K562 (cell line): ENCODE results near the gene NRXN3. TPM values are rescaled to one million over a fixed set of nuclear protein-coding genes. Genes with fewer than 3 reads are reported as not detected.

ENCODE experiments used
- ATAC-seq: fragments of 200-7000 bp; cut with Tn5 transposase; 3 replicates; pipeline ENCODE4 v1.9.1; 2020; ENCODE audit warnings: moderate library complexity
- BruUV-seq: library from RNA; stranded (reverse); fragments of 400-500 nt; replicated peaks from 2 replicates; lab custom pipeline; 2021; lab: Mats Ljungman, UMichigan
- CTCF ChIA-PET: fragments of 300-600 bp; formaldehyde crosslinking; extraction: SDS; loops from one replicate; lab custom pipeline; 2021; ENCODE audit warnings: low intra/inter-chr PET ratio; lab: Yijun Ruan, JAX
- POLR2A ChIA-PET: fragments of 300-600, 350-650 bp; sonication (Branson Sonifier 250); formaldehyde crosslinking; extraction: SDS; loops from one replicate; lab custom pipeline; 2021; ENCODE audit warnings: antibody characterized with exemption, inconsistent platforms; lab: Yijun Ruan, JAX
- DNase-seq, 4 experiments: peaks; one replicate each; pipeline versions ENCODE4 v3.0.0 to v3.0.0-alpha.2; 2011 to 2018; ENCODE audit warnings: low spot score in 3 of 4, mixed read lengths in 3 of 4; ENCODE audit errors: extremely low read depth in 1 of 4
- FAIRE-seq: peaks from 2 replicates; lab custom pipeline; 2011; peaks lifted over from hg19 to GRCh38; lab: Jason Lieb, UNC
- H2AFZ ChIP-seq: 2 replicates; pipeline ENCODE4 v1.6.0; 2011; ENCODE audit warnings: low read depth, low read length, control low read depth, inconsistent platforms
- H3K27ac ChIP-seq: fragments of 200-600 bp; 3 replicates; pipeline ENCODE4 v1.8.0; 2011; ENCODE audit warnings: low read depth, mild to moderate bottlenecking, control low read depth, inconsistent platforms, low read length, moderate library complexity, mixed read lengths; ENCODE audit errors: extremely low read depth
- H3K27me3 ChIP-seq, 2 experiments: fragments of 300-600 bp in 1 of 2; 2 replicates in 1 of 2; 3 replicates in 1 of 2; pipeline versions ENCODE4 v1.6.0 to v1.8.0; 2011; ENCODE audit warnings: inconsistent platforms in 2 of 2, low read length in 2 of 2, mild to moderate bottlenecking in 1 of 2, mixed read lengths in 1 of 2, moderate library complexity in 1 of 2; ENCODE audit not compliant: control insufficient read depth in 2 of 2, insufficient read depth in 2 of 2
- H3K36me3 ChIP-seq: fragments of 300-600 bp; 3 replicates; pipeline ENCODE4 v1.8.0; 2011; ENCODE audit warnings: mild to moderate bottlenecking, low read length, inconsistent platforms; ENCODE audit not compliant: control insufficient read depth, insufficient read depth
- H3K4me1 ChIP-seq, 2 experiments: fragments of 200-600 bp in 1 of 2; replicated peaks in 1 of 2; 2 replicates in 1 of 2; 3 replicates in 1 of 2; pipeline versions ENCODE4 v1.5.1 to v1.8.0; 2011; ENCODE audit warnings: inconsistent platforms in 2 of 2, low read length in 2 of 2, mild to moderate bottlenecking in 1 of 2, mixed read lengths in 1 of 2, moderate library complexity in 1 of 2; ENCODE audit not compliant: control insufficient read depth in 2 of 2, insufficient read depth in 2 of 2
- H3K4me2 ChIP-seq: 2 replicates; pipeline ENCODE4 v1.6.1; 2011; ENCODE audit warnings: low read length, control low read depth, inconsistent platforms, mixed read lengths; ENCODE audit not compliant: insufficient read depth
- H3K4me3 ChIP-seq: fragments of 200-600 bp; sonication (generic), shearing (Covaris generic); 2 replicates; pipeline ENCODE4 v1.5.1; 2016; ENCODE audit warnings: control low read depth, inconsistent platforms
- H3K79me2 ChIP-seq: fragments of 200-600 bp; 3 replicates; pipeline ENCODE4 v1.8.0; 2011; ENCODE audit warnings: low read length, inconsistent platforms; ENCODE audit not compliant: control insufficient read depth, insufficient read depth
- H3K9ac ChIP-seq, 2 experiments: 2 replicates each; pipeline versions ENCODE4 v1.6.0 to v1.6.1; 2011; ENCODE audit warnings: low read depth in 2 of 2, low read length in 2 of 2, control low read depth in 1 of 2, inconsistent platforms in 1 of 2, mild to moderate bottlenecking in 1 of 2, mixed read lengths in 1 of 2; ENCODE audit not compliant: insufficient read depth in 1 of 2
- H3K9me1 ChIP-seq: one replicate; pipeline ENCODE4 v1.6.0; 2011; ENCODE audit warnings: inconsistent platforms, mild to moderate bottlenecking, low read length, moderate library complexity; ENCODE audit not compliant: control insufficient read depth, insufficient read depth
- H3K9me3 ChIP-seq: replicated peaks from 2 replicates; pipeline ENCODE4 v1.5.1; 2011; ENCODE audit warnings: low read depth, low read length, inconsistent platforms; ENCODE audit not compliant: control insufficient read depth, insufficient read depth
- H4K20me1 ChIP-seq: replicated peaks from 2 replicates; pipeline ENCODE4 v1.6.1; 2011; ENCODE audit warnings: low read length, inconsistent platforms, mixed read lengths; ENCODE audit not compliant: control insufficient read depth, insufficient read depth
- ARID1B ChIP-seq: fragments of 450-650 bp; IDR thresholded peaks from 2 replicates; pipeline ENCODE4 v1.6.1; 2016; ENCODE audit warnings: antibody characterized with exemption, mild to moderate bottlenecking, inconsistent platforms
- ARNT ChIP-seq, 2 experiments: fragments of 450-650 bp; IDR thresholded peaks; 2 replicates each; pipeline ENCODE4 v1.6.1; 2016; ENCODE audit warnings: mild to moderate bottlenecking in 1 of 2
- BDP1 ChIP-seq: IDR thresholded peaks from 3 replicates; pipeline ENCODE4 v1.6.1; 2011; ENCODE audit not compliant: insufficient read length, insufficient read depth
- CREM ChIP-seq: IDR thresholded peaks from 2 replicates; pipeline ENCODE4 v1.6.1; 2014; ENCODE audit warnings: antibody characterized with exemption, low read depth
- NCOA2 ChIP-seq, 2 experiments: fragments of 450-650 bp; IDR thresholded peaks; 2 replicates each; pipeline ENCODE4 v1.6.1; 2018; ENCODE audit warnings: mild to moderate bottlenecking in 2 of 2, moderate library complexity in 1 of 2; ENCODE audit not compliant: partially characterized antibody in 2 of 2
- RFX7 ChIP-seq: fragments of 250-450 bp; sonication (Bioruptor Pico); IDR thresholded peaks from 2 replicates; pipeline ENCODE4 v1.5.1; 2021; ENCODE audit warnings: mild to moderate bottlenecking
- SUPT5H ChIP-seq: fragments of 450-650 bp; IDR thresholded peaks from 2 replicates; pipeline ENCODE4 v1.6.1; 2016
- ZNF282 ChIP-seq: sonication (generic); formaldehyde crosslinking; IDR thresholded peaks from 2 replicates; pipeline ENCODE4 v1.8.1; 2023; ENCODE audit warnings: missing genetic modification reagents
- ZNF780A ChIP-seq: fragments of 250-450 bp; sonication (Bioruptor Pico); IDR thresholded peaks from 2 replicates; pipeline ENCODE4 v1.5.0; 2021; ENCODE audit warnings: mild to moderate bottlenecking
- WGBS: fragments of 100-300 bp; shearing (Covaris generic); methylation state at CpG from one replicate; pipeline ENCODE4 v1.1.6; 2016; ENCODE audit warnings: low coverage, mixed read lengths; ENCODE audit not compliant: insufficient coverage; ENCODE audit errors: missing lambda C conversion rate; 5-methylcytosine and 5-hydroxymethylcytosine counted together
- in situ Hi-C: fragments of 300-500 bp; cut with MboI; formaldehyde crosslinking; loops from 4 replicates; pipeline ENCODE4 v1.15.0; 2018; ENCODE audit warnings: inconsistent platforms, mixed read lengths
- intact Hi-C: fragments of 100-400 bp; cut with micrococcal nuclease; formaldehyde crosslinking; loops from 2 replicates; pipeline ENCODE4 v1.14.2; 2022
- polyA plus RNA-seq, 8 experiments: library from polyadenylated mRNA; depleted of rRNA in 4 of 8; stranded (reverse) in 5 of 8; unstranded in 3 of 8; fragments of >200 nt; fragmentation: Nextera tagmentation in 2 of 8; fragmentation: Illumina TruSeq in 1 of 8; extraction: Ambion mirVana in 2 of 8; extraction: Trizol in 1 of 8; gene quantifications; 2 replicates each; pipeline versions ENCODE4 v1.2.1 to v1.2.3, GENCODE V29; 2011 to 2014; ENCODE audit warnings: inconsistent platforms in 1 of 8, missing spikeins in 1 of 8
- total RNA-seq, 7 experiments: library from RNA; depleted of rRNA in 6 of 7; stranded (reverse); fragments of >200 nt in 6 of 7; fragmentation: Illumina TruSeq in 2 of 7; extraction: Trizol in 2 of 7; gene quantifications; 2 replicates each; pipeline versions ENCODE4 v1.2.1 to v1.2.3, GENCODE V29; 2011 to 2021; ENCODE audit warnings: low replicate concordance in 1 of 7
- TF ChIP-seq, protein P1 (sequence below): sonication (generic); formaldehyde crosslinking; IDR thresholded peaks from 2 replicates; pipeline ENCODE4 v1.8.1; 2022; ENCODE audit warnings: missing genetic modification reagents
- TF ChIP-seq, protein P2 (sequence below): sonication (generic); formaldehyde crosslinking; IDR thresholded peaks from 2 replicates; pipeline ENCODE4 v1.8.0; 2022; ENCODE audit warnings: mild to moderate bottlenecking, missing genetic modification reagents

The NRXN3 gene
- total and polyA plus RNA-seq, 9 of the 15 experiments (the other 6 are each of a cell fraction or from before 2014, with no cell fraction given): 0.09 TPM; not detected in 8

GRCh38 chr14:79134361-79134760 lies 964.2 kb downstream of the NRXN3 start:
- H4K20me1 ChIP-seq: no peaks in the 10 kb centered on the region
- intact Hi-C loops: no loop called here
- H3K9me3 ChIP-seq: no peaks in the 10 kb centered on the region
- no peaks in the 10 kb centered on the region for H3K79me2 ChIP-seq
- TF ChIP-seq, protein P1, sequence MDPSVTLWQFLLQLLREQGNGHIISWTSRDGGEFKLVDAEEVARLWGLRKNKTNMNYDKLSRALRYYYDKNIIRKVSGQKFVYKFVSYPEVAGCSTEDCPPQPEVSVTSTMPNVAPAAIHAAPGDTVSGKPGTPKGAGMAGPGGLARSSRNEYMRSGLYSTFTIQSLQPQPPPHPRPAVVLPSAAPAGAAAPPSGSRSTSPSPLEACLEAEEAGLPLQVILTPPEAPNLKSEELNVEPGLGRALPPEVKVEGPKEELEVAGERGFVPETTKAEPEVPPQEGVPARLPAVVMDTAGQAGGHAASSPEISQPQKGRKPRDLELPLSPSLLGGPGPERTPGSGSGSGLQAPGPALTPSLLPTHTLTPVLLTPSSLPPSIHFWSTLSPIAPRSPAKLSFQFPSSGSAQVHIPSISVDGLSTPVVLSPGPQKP (CRISPR knock-in tag): no peak
- TF ChIP-seq ARID1B (no peak), ZNF780A (CRISPR knock-in tag) (no peak), ARNT (IDR thresholded peaks at IDR 0.05) (no peak), BDP1 (no peak), SUPT5H (no peak), ZNF282 (CRISPR knock-in tag) (no peak), CREM (no peak), RFX7 (no peak), NCOA2 (IDR thresholded peaks at IDR 0.05; ENCODE audit: partially characterized antibody in 2 of 2) (no peak)
- TF ChIP-seq, protein P2, sequence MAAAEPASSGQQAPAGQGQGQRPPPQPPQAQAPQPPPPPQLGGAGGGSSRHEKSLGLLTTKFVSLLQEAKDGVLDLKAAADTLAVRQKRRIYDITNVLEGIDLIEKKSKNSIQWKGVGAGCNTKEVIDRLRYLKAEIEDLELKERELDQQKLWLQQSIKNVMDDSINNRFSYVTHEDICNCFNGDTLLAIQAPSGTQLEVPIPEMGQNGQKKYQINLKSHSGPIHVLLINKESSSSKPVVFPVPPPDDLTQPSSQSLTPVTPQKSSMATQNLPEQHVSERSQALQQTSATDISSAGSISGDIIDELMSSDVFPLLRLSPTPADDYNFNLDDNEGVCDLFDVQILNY: no peak
- no peak for DNase-seq
- no peaks in the 10 kb centered on the region for H3K36me3 ChIP-seq
- ATAC-seq: no peak
- no peak for FAIRE-seq
- H3K4me3 ChIP-seq: no peak overlapping the region
- in situ Hi-C loops: no loop called here
- H3K9me1 ChIP-seq: no peaks in the 10 kb centered on the region
- H3K27ac ChIP-seq: no peak overlapping the region
- H3K4me2 ChIP-seq: no peak overlapping the region
- no peak overlapping the region for H3K9ac ChIP-seq
- H3K4me1 ChIP-seq: no peaks in the 10 kb centered on the region
- ChIA-PET CTCF (no interaction called here), POLR2A (no interaction called here)
- H3K27me3 ChIP-seq: no peaks in the 10 kb centered on the region
- 0% methylated on average over 3 of the region's 3 CpGs for WGBS
- BruUV-seq: no TSS peak
- H2AFZ ChIP-seq: no peak overlapping the region
